NCI-H1436 treated with DMSO at 0.1 percent for 48 hours (cell line): ENCODE measurements around the gene MRPL54.
A peak's percentile ranks its signal among the peaks of the same experiment; 100 is the strongest.

ENCODE experiments used
- DNase-seq: peaks from one replicate; lab custom pipeline; 2025; lab: John Stamatoyannopoulos, UW

MRPL54 gene

GRCh38 chr19:3785451-3785937, 23.0 kb downstream of the MRPL54 start:
- no peak for DNase-seq

- DNase-seq, result no peak
Observed at GRCh38 chr19:3785938-3786824, 23.7 kb downstream of the MRPL54 start, which contains the start of gene MATK. TSS of gene MATK (minus strand) at chr19:3786381. CDS start at chr19:3785135, 1,246 bp downstream.

GRCh38 chr19:3788996-3789778, 26.7 kb downstream of the MRPL54 start:
- DNase-seq, result no peak

- no peak for DNase-seq
Observed at GRCh38 chr19:3790209-3790734, 27.8 kb downstream of the MRPL54 start.

- no peak for DNase-seq
Observed at GRCh38 chr19:3790941-3791340, 28.5 kb downstream of the MRPL54 start.

- no peak for DNase-seq
Observed at GRCh38 chr19:3792114-3792513, 29.6 kb downstream of the MRPL54 start.

GRCh38 chr19:3793799-3794198, 31.3 kb downstream of the MRPL54 start:
- no peak for DNase-seq

GRCh38 chr19:3796358-3796757, 33.9 kb downstream of the MRPL54 start:
- DNase-seq, result no peak

- no peak for DNase-seq
Observed at GRCh38 chr19:3798137-3798536, 35.7 kb downstream of the MRPL54 start.

GRCh38 chr19:3800996-3801395, 38.5 kb downstream of the MRPL54 start:
- no peak for DNase-seq

- peak; percentile 40 for DNase-seq
Observed at GRCh38 chr19:3801412-3802096, 39.1 kb downstream of the MRPL54 start.

- no peak for DNase-seq
Observed at GRCh38 chr19:3803114-3803888, 40.8 kb downstream of the MRPL54 start.

- no peak for DNase-seq
Observed at GRCh38 chr19:3803986-3804385, 41.5 kb downstream of the MRPL54 start.

GRCh38 chr19:3804429-3804828, 41.9 kb downstream of the MRPL54 start:
- DNase-seq, result no peak

- no peak for DNase-seq
Observed at GRCh38 chr19:3805859-3806258, 43.4 kb downstream of the MRPL54 start.

- DNase-seq, result no peak
Observed at GRCh38 chr19:3807131-3807480, 44.6 kb downstream of the MRPL54 start.

- DNase-seq, result no peak
Observed at GRCh38 chr19:3807574-3808354, 45.3 kb downstream of the MRPL54 start.

- DNase-seq, result no peak
Observed at GRCh38 chr19:3808420-3809143, 46.1 kb downstream of the MRPL54 start.

- no peak for DNase-seq
Observed at GRCh38 chr19:3809881-3810707, 47.6 kb downstream of the MRPL54 start.
